ENCODE data around the gene AOC2.
A peak's percentile ranks its signal among the peaks of the same experiment; 100 is the strongest.

Gene AOC2, protein sequence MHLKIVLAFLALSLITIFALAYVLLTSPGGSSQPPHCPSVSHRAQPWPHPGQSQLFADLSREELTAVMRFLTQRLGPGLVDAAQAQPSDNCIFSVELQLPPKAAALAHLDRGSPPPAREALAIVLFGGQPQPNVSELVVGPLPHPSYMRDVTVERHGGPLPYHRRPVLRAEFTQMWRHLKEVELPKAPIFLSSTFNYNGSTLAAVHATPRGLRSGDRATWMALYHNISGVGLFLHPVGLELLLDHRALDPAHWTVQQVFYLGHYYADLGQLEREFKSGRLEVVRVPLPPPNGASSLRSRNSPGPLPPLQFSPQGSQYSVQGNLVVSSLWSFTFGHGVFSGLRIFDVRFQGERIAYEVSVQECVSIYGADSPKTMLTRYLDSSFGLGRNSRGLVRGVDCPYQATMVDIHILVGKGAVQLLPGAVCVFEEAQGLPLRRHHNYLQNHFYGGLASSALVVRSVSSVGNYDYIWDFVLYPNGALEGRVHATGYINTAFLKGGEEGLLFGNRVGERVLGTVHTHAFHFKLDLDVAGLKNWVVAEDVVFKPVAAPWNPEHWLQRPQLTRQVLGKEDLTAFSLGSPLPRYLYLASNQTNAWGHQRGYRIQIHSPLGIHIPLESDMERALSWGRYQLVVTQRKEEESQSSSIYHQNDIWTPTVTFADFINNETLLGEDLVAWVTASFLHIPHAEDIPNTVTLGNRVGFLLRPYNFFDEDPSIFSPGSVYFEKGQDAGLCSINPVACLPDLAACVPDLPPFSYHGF

DNA sequence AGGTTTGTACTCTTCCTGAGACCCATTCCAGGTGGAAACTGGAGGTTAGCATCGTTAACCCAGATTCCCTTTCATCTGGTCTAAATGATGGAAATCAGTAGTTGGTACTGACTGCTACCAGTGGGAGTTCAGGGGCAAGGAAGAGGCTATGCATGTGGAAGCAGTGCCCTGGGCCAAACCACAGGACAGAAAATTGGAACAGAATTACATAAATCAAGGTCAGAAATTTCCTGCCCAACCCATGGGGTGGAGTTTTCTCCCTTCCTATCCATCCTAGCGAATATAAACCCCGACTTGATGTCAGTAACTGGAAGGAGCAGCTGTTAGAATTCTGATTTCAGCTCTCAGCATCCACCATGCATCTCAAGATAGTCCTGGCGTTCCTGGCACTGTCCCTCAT lies at the start of gene AOC2:
Gene AOC2 (plus strand): TSS at position 310 of the 400 bp plus-strand sequence. CDS start 47 bp downstream, at position 357.
- no peak for DNase-seq

DNA sequence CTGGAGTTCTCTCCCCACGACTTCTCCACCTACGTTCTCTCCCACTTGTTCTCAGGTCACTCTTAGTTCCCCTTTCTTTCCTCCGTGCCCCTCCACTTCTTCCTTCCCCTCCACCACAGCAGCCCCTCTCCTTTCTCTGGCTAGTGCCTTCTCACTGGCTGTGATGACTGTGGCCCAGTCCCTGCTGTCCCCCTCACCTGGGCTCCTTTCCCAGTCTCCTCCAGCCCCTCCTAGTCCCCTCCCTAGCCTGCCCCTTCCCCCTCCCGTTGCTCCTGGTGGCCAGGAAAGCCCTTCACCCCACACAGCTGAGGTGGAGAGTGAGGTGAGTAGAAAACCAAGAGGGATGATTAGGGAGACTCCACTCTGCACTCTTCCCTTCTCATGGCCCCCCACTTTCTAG lies 49.3 kb upstream of the AOC2 start:
- no peak for DNase-seq

DNA sequence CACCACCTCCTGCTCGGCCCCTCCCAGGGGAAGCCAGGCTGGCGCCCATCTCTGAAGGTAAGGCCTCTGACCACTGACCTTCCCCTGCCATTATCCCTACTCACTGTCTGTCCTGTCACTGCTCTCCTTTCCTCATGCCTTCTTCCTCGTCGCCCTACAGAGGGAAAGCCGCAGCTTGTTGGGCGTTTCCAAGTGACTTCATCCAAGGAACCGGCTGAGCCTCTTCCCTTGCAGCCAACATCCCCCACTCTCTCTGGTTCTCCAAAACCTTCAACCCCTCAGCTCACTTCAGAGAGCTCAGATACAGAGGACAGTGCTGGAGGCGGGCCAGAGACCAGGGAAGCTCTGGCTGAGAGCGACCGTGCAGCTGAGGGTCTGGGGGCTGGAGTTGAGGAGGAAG lies 48.9 kb upstream of the AOC2 start:
- DNase-seq, result no peak

DNA sequence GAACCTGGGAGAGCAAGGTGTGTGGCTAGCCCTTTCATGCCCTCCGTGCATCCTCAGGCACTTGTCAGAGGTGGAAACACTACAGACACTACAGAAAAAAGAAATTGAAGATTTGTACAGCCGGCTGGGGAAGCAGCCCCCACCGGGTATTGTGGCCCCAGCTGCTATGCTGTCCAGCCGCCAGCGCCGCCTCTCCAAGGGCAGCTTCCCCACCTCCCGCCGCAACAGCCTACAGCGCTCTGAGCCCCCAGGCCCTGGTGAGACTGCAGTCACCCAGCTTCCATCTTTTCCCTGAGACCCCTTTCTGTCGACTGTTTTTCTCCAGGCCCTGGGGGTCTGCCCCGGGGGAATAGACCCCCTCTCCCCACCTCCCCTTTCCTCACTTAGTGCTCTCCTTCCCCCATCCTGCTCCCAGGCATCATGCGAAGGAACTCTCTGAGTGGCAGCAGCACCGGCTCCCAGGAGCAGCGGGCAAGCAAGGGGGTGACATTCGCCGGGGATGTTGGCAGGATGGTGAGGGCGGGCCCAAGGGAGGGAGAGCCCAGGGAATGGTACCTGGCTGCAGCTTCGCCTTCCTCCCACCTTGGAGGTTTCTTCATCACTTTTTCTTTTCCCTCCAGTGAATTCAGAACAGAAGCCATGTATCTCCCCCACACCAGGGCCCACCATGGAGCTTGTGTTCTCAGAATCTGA lies 48.2 kb upstream of the AOC2 start:
- no peak for DNase-seq

DNA sequence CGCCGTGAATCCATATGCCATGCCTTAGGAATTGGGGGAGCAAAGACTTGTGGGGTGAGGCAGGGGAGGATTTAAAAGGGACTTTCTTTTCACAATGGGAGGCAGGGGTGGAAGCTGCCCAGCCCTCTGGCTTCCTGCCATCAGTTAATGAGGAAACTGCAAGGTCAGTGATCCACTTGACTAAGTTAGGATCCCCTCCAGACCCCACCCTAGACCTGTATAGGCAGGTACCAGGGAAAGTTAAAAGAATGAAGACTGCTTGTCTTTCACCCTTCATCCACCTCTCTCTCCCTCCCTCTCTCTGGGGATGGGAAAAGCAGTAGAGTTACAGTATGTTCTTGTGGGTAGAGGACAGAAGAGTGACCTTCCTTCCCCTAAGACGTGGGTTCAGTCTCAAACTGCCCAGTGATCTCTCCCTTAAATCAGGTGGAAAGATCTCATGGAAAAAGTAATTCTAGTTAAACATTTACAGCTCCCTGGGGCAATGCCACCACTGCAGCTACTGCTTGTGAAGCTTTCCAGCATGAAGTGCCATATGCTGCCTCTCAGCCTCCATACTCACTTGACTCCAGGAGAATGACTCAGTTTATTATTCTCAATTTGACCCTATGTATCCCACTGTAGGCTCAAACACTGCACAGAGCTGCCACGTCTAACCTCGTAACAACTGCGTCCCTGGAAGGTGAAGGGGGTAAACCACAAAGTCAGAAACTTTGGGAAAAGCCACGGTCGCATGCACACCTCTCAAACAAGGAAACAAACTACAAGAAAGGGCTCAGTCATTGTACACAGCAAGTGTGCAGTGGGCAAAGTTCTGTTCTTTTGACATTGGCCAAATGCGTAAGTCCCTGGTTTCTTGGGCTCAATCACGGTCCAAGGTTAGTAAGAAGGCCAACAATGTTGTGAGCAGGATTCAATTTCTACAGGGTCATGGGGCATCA lies 47.0 kb upstream of the AOC2 start:
- no peak for DNase-seq

DNA sequence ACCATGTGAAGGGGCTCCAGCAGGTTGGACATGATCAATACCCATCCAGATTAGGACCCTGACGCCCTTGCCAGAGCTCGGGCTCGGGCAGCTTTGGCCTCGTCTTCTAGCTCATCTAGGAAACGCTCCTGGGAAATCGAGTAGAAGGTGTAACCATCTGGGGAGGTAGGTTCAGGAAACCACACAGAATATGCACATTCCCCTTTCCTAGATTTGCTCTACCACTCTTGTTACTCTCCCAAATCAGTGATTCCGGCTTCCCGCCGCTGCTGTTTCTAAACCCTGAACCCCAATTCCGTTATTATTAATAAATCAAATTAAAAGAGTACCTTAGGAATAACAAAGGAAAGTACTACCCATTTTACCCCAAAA lies 46.4 kb upstream of the AOC2 start:
- no peak for DNase-seq

DNA sequence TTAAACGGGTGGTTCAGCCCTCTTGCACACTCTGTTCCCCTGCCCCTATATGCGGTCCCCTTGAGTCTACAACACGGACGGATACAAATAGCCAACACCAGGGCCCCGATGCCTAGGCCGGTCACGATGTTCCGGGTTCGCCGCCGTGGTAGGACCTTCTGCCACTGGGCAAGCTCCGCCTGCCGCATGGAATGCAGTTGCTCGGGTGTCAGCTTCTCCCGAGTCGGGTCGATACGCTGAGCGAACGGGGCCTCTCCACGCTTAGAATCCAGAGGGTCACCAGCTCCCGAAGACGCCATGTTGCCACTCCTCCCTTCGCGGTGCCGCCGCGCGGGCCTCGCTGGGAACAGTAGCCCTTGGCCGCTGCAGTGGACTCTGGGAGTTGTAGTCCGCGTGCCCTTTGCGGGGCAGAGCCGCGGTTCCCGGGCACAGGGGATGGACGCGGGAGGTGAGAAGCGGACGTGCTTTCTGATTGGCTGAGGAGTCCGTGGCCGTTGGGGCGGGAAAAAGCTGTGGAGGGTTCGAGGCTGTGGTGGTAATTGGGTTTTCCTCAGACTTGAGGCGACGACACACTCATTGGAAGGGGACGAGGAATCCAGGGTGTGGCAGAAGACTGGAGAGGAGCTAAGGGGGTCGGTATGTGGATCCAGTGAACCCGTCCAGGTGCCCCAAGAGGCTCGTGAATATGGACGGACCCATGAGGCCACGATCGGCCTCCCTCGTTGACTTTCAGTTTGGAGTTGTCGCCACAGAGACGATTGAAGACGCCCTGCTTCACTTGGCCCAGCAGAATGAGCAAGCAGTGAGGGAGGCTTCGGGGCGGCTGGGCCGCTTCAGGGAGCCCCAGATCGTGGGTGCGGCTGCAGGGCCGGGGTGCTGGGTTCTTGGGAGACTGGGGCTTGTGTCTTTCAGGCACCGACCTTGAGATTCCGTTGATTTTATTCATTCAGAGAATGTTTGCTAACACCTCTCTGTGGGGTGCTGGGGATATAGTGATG lies 45.7 kb upstream of the AOC2 start, which contains the start of the genes CNTD1 and COA3:
Gene CNTD1 (plus strand): TSS at position 479 of the 998 bp plus-strand sequence. CDS start 207 bp downstream, at position 686.
Gene COA3 (minus strand): TSS at position 322 of the 998 bp plus-strand sequence. CDS start 23 bp downstream, at position 299.
- peak; percentile 73 for DNase-seq

DNA sequence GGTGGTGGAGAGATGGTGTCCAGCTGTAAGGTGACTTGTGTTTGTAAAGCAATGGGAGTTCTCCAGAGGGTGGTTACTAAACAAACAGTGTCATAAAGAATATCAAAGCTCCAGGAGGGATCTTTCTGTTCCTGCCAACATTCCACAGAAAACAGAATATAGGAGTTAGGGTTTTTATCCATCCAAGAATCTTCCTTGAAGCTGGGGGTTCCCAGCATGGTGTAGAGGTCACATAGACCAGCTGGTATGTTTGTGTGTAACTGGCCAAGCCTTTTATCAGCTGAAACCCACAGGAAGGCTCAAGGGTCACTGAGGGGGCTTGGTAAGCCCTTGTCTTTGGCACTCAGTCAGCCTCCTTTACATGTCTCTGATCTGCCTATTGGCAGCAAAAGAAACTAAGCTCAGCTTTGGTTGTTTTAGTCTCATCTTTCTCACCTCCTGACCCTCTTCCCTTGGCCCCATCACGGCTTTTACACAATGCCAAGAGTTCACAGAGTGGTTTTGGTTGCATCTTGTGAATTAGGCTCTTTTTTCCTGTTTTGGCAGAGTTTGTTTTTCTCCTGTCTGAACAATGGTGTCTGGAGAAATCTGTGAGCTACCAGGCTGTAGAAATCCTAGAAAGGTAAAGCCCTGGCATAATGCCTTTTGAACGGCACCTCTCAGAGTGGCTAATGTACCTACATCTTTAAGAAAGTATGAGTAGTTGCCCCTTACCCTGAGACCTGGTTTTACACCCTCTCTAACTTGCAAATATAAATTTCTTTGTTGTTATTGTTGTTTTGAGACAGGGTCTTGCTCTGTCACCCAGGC lies 41.1 kb upstream of the AOC2 start:
- DNase-seq, result no peak

DNA sequence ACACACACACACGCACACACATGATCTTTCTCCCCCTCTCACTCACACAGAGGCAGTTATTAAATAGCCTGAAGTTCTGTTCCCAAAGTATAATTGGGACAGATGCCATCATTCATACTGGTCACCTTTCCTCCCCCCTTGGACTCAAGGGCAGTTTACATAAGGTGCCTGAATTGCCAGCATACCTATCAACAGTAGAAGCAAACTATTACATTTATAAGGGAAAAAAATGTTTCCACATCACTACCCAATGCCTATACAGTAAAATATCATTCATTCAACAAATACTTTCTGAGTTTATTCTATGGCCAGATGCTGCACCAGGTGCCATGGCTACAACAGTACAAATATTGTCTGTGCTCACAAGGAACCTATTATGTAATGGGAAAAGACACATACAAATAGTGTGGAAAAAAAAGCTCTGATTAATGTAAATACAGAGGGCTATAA lies 39.4 kb upstream of the AOC2 start:
- no peak for DNase-seq

DNA sequence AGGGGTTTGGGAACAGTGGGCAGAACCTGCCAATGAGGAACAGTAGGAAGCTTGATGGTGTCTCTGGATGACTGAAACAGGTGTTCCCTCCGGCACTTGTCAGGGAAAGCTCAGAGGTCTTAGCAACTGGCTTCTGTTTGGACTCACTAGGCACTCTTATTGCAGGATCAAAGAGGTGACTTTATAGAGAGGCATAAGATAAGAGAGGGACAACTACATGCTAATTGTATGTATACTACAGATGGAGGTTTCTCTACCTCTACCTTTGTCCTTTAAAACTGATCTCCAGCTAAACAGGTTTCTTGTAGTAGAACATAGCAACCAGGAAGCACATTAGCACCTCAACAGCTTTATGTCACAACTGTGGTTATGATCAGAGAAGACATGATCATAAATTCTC lies 38.1 kb upstream of the AOC2 start:
- no peak for DNase-seq

DNA sequence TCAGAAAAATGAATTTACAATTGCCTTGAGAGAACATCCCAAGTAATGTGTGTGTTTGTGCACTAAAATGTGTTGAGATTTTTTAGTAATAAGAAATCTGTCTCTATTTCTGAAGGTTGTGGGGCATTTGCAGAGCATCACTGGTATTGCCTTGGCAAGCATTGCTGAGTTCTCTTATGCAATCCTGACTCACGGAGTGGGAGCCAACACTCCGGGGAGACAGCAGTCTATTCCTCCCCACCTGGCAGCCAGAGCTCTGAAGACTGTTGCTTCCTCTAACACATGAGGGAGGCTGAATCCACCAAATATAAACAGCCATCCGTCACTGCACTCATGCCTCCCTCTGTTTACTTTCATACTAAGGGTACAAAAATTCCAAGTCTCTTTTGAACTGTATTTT lies 35.1 kb upstream of the AOC2 start:
- peak; percentile 29 for DNase-seq

DNA sequence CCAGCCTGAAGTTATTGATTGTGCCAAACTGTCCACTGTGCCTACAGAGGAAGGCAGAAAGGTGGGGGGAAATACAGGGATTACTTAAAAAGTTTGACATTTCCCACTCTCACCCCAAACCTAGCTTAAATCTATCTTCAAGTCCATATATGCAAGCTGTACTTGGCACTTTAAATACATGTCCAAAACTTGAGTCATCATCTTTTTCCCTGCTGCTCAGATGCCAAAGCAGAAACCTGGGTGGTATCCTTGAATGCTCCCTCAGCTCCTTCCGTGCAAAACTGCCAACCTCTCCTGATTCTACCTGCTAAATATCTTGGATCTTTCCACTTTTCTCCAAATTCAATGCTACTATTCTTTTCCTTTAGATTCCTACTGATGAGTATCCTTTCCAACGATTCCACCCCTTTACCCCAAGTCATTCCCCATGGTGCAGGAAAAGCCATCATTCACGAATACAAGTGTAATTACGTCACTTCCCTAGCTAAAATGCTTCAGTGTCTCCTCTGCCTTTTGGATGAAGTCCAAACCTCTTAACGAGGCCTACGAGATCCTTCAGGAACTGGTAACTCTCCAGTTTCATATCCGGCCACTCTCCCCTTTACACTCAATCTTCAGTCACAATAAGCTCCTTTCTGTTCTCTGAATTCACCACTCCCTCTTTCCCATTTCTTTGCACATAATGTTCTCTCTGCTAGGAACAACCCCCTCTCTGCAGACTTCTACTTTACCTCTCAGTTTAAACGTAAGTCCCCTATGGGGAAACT lies 29.6 kb upstream of the AOC2 start:
- peak; percentile 24 for DNase-seq

DNA sequence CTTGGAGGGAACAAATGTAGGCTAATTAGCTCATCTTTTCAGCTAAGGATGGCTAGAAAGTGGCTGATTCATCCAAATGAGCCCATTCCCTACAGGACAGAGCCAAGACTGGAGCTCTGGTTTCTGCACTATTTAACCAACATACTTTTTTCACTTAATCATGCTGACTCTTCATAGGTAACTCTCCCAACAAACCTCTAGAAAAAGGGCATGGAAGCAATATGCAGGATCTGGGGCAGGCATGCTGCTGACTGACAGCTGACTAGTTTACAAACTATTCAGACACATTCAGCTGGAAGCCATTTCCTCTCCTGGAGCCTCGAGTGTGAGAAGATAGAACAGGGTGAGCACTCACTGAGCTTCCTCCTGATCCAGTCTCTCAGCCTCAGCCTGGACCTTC lies 26.5 kb upstream of the AOC2 start:
- no peak for DNase-seq

DNA sequence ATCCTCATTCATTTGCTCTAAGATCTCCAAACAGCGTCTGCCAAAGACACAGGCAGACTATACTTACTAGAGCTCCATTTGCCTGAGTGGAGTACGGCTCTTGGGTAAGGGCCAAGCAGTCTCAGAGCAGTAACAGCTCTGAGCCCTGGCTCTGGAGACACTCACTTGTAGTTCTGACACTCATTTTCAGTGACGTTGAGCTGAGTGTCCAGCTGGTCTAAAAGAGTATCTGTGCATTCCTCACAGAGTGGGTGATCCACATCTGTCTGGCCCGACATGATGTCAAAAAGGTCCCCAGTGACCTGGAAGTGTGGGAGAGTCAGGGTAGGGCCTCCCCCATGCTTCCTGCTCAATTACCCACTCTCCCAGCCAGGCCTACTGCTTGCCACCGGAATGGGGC lies 26.0 kb upstream of the AOC2 start:
- no peak for DNase-seq

DNA sequence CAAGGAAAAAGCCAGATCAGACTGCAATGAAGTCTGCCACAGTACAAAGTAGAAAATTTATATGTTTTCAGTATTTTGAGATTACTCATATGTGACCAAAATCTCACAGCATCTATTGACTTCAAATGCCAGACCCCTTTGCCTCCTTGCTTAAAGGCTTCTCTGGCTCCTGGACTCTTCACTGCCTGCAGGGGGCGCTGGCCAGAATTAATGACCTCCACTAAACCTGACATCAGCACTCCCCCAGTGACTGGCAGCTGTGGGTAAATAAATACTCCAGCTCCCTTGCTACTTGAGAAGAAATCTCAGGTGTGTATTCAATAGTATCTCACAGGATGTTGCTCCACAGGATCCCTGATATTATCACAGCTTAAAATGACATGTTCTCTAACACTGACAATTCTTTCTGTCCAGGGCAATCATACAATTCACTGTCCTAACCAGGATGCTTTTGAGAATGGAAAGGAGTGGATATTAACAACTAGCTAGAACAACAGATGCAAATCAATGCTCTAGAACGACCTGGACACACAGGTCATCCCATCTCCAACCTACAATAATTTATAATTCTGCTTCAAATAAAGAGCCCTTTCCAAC lies 24.3 kb upstream of the AOC2 start:
- peak; percentile 52 for DNase-seq

DNA sequence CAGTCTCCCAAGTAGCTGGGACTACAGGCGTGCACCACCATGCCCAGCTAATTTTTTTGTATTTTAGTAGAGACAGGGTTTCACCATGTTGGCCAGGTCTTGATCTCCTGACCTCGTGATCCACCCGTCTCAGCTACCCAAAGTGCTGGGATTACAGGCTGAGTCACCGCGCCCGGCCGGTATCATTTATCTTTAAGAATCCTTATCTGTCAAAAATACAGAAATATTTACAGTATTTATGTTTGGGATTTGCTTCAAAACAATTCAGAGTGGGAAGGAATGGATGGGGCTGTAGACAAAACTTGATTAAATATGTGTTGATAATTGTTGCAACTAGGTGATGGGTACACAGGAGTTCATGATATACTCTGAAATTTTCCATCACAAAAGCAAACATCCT lies 23.2 kb upstream of the AOC2 start:
- DNase-seq, result no peak

DNA sequence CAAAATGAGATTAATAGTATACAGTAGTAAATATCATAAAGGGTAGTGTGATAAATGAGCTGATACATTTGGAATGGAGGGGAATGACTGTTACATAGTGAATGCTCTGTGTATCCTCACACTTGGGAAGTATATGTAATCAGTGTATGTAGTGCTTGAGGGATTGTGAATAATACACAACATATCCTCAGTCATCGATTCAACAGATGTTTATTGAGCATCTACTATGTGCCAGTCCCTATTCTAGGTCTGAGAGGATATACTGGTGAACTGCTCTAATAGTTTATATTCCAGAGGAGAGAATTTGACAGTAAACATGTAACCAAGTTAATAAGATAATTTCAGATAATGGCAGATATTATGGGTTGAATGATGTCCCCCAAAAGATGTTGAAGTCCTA lies 16.9 kb upstream of the AOC2 start:
- no peak for DNase-seq

DNA sequence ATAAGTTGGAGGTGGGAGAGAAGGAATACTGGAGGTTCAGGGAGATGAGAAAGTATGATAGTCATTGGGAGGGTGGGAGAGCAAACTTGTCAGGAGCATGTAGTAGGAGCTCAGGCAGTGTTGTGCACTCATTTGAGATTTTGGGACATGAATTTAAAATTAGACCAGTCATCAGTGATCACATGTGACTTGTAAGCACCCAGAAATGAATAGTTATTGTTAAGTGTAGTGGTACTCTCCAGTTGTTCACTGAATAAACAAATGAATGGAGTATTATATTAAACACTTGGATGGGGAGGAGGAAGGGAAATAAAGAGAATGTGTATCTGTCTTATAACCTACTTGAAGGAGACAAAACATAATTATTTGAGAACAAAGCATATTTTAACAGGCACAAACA lies 13.4 kb upstream of the AOC2 start:
- no peak for DNase-seq

Data from MV-4-11 (cell line).